ENCODE data around the gene ESF1.
A peak's percentile ranks its signal among the peaks of the same experiment; 100 is the strongest.

The ESF1 gene

DNA sequence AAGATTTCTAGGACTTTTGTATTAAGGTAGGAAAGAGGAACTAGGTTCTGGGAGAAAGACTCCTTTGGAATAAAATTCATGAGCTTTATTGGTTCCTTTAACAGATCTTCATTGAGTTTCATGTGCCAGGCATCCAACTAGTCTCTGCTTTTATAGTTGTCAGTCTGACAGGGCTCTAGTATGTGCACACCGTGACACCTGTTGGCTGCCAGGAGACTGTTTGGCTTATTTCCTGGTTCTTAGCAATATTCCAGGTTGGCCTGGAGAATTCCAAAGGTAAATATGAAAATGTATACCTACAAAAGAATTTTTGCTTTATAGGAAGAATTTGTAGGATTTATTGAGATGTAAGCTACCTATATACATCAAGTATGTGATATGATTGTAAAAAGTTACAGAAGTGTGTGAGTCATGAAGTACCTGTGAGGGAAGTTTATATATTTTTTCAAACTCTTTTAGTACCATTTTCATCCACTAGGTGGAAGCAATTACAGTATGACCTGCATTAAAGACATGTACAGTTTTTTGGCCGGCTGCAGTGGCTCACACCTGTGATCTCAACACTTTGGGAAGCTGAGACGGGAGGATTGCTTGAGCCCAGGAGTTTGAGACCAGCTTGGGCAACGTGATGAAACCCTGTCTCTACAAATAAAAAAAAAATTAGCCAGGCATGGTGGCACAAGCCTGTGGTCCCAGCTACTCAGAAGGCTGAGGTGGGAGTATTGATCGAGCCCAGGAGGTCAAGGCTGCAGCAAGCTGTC is 35.3 kb upstream of the ESF1 start:
- DNase-seq (ENCODE audit: low read depth, low spot score), result peak; percentile 9
- H3K36me3 ChIP-seq (ENCODE audit: insufficient read depth, insufficient read length, low read length), result peaks cover 32% of the 10 kb centered on the region
- H3K4me3 ChIP-seq (ENCODE audit: insufficient read length, low read depth), result no peak overlapping the region
- TF ChIP-seq YY1 (IDR thresholded peaks at IDR 0.05; ENCODE audit: insufficient read depth, insufficient read length) (no peak), SUZ12 (IDR thresholded peaks at IDR 0.05; ENCODE audit: extremely low read depth, insufficient read depth, insufficient read length) (no peak), ZNF274 (IDR thresholded peaks at IDR 0.05; ENCODE audit: low read depth, low read length) (no peak)
- H3K4me1 ChIP-seq (ENCODE audit: insufficient read depth, insufficient read length), result no peaks in the 10 kb centered on the region
- no peaks in the 10 kb centered on the region for H3K9me3 ChIP-seq (ENCODE audit: insufficient read depth, low read length)
- no peaks in the 10 kb centered on the region for H3K27me3 ChIP-seq (ENCODE audit: insufficient read depth, insufficient read length)
- no peak overlapping the region for H3K9ac ChIP-seq (ENCODE audit: insufficient read length, low read depth)

DNA sequence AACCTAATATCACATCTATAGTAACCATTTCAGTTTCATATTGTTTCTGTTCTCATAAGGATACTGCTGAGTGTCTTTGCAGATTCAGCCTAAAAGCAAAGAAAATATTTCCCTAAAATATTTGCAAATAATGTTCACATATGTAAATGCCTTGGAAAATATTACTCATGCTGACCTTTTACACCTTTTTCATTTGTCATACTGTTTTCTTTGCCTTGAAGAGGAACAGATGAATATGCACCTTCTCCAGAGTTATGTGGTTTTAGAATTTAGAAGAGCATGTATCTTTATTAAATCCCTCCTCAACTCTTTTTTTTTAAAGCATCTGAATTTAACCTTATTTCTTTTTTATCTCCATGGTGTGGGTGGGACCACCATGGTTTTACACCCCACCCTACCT is 32.6 kb upstream of the ESF1 start:
- Histone ChIP-seq H3K4me3 (ENCODE audit: insufficient read length, low read depth) (no peak overlapping the region), H3K27me3 (ENCODE audit: insufficient read depth, insufficient read length) (no peaks in the 10 kb centered on the region), H3K36me3 (ENCODE audit: insufficient read depth, insufficient read length, low read length) (peaks cover 58% of the 10 kb centered on the region), H3K4me1 (ENCODE audit: insufficient read depth, insufficient read length) (no peaks in the 10 kb centered on the region), H3K9ac (ENCODE audit: insufficient read length, low read depth) (no peak overlapping the region), H3K9me3 (ENCODE audit: insufficient read depth, low read length) (no peaks in the 10 kb centered on the region)
- no peak for DNase-seq (ENCODE audit: low read depth, low spot score)
- no peak for TF ChIP-seq ZNF274 (IDR thresholded peaks at IDR 0.05; ENCODE audit: low read depth, low read length)
- TF ChIP-seq SUZ12 (IDR thresholded peaks at IDR 0.05; ENCODE audit: extremely low read depth, insufficient read depth, insufficient read length), result no peak
- no peak for TF ChIP-seq YY1 (IDR thresholded peaks at IDR 0.05; ENCODE audit: insufficient read depth, insufficient read length)

DNA sequence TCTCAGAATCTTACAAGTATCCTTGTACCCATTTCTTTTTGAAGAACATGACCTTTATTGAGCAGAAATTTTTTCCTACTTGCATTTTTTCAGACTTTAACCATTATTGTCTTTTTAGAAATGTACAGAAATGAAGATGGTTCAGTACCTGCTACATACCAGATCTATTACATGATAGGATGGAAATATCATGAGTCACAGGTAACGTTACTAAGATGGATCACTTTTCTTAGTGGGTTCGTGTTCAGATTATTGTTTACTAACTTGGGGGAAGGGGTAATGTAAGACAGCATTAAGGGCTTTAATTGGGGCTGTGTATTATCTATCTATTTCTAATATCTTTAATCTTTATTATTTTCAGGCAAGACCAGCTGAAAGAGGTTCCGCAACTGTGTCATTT is 32.0 kb upstream of the ESF1 start:
- DNase-seq (ENCODE audit: low read depth, low spot score), result no peak
- peaks cover 63% of the 10 kb centered on the region for H3K36me3 ChIP-seq (ENCODE audit: insufficient read depth, insufficient read length, low read length)

DNA sequence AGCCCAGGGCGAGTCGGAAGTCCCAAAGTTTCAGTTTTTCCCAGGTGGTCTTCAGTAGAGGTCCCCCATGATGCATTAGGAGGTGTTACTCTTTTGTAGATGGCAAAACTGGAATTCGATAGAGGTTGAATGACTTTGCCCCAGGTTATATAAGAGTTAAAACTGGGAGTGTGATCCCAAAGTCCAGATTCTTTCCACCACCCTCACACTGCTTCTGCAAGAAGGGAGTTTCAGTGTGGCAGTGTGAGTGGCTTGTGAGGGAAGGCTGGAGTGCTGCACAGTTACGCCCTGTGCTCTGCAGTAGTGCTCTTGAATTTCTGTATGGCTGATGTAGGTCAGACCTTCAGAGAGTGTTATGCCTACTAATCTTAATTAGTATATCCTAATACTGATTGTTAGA is 30.0 kb upstream of the ESF1 start:
- no peaks in the 10 kb centered on the region for H3K9me3 ChIP-seq (ENCODE audit: insufficient read depth, low read length)
- no peak for TF ChIP-seq ZNF274 (IDR thresholded peaks at IDR 0.05; ENCODE audit: low read depth, low read length)
- no peak for TF ChIP-seq SUZ12 (IDR thresholded peaks at IDR 0.05; ENCODE audit: extremely low read depth, insufficient read depth, insufficient read length)
- no peak for TF ChIP-seq YY1 (IDR thresholded peaks at IDR 0.05; ENCODE audit: insufficient read depth, insufficient read length)
- H3K27me3 ChIP-seq (ENCODE audit: insufficient read depth, insufficient read length), result no peaks in the 10 kb centered on the region
- H3K36me3 ChIP-seq (ENCODE audit: insufficient read depth, insufficient read length, low read length), result peaks cover 77% of the 10 kb centered on the region
- no peak overlapping the region for H3K9ac ChIP-seq (ENCODE audit: insufficient read length, low read depth)
- H3K4me1 ChIP-seq (ENCODE audit: insufficient read depth, insufficient read length), result no peaks in the 10 kb centered on the region
- no peak for DNase-seq (ENCODE audit: low read depth, low spot score)
- no peak overlapping the region for H3K4me3 ChIP-seq (ENCODE audit: insufficient read length, low read depth)

More for the DNA sequence above, 32.0 kb upstream of the ESF1 start:
- Histone ChIP-seq H3K9ac (ENCODE audit: insufficient read length, low read depth) (no peak overlapping the region), H3K9me3 (ENCODE audit: insufficient read depth, low read length) (no peaks in the 10 kb centered on the region), H3K4me1 (ENCODE audit: insufficient read depth, insufficient read length) (no peaks in the 10 kb centered on the region), H3K27me3 (ENCODE audit: insufficient read depth, insufficient read length) (no peaks in the 10 kb centered on the region), H3K4me3 (ENCODE audit: insufficient read length, low read depth) (no peak overlapping the region)
- TF ChIP-seq SUZ12 (IDR thresholded peaks at IDR 0.05; ENCODE audit: extremely low read depth, insufficient read depth, insufficient read length) (no peak), YY1 (IDR thresholded peaks at IDR 0.05; ENCODE audit: insufficient read depth, insufficient read length) (no peak), ZNF274 (IDR thresholded peaks at IDR 0.05; ENCODE audit: low read depth, low read length) (no peak)

DNA sequence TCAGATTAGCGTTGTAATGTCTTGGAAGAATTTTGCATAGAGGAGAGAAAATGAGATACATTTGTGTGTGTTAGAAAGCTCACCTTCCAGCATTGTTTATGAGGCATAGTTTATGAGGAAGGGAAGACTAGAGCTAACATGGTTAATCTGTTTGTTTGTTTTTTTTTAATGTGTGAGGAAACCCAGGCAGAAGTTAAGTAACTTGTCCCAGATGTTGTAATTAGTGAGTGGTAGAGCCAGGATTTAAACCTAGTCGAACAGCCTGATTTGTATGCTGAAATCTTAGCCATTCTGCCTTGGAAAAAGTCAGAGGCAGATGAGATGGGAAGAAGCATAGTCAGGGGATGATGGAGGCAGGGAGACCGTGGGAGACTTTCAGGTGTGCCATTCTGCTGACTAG is 29.2 kb upstream of the ESF1 start:
- no peak for TF ChIP-seq SUZ12 (IDR thresholded peaks at IDR 0.05; ENCODE audit: extremely low read depth, insufficient read depth, insufficient read length)
- TF ChIP-seq ZNF274 (IDR thresholded peaks at IDR 0.05; ENCODE audit: low read depth, low read length), result no peak
- TF ChIP-seq YY1 (IDR thresholded peaks at IDR 0.05; ENCODE audit: insufficient read depth, insufficient read length), result no peak
- Histone ChIP-seq H3K27me3 (ENCODE audit: insufficient read depth, insufficient read length) (no peaks in the 10 kb centered on the region), H3K4me3 (ENCODE audit: insufficient read length, low read depth) (no peak overlapping the region), H3K9ac (ENCODE audit: insufficient read length, low read depth) (no peak overlapping the region), H3K9me3 (ENCODE audit: insufficient read depth, low read length) (no peaks in the 10 kb centered on the region), H3K4me1 (ENCODE audit: insufficient read depth, insufficient read length) (no peaks in the 10 kb centered on the region), H3K36me3 (ENCODE audit: insufficient read depth, insufficient read length, low read length) (peaks cover 85% of the 10 kb centered on the region)
- no peak for DNase-seq (ENCODE audit: low read depth, low spot score)

DNA sequence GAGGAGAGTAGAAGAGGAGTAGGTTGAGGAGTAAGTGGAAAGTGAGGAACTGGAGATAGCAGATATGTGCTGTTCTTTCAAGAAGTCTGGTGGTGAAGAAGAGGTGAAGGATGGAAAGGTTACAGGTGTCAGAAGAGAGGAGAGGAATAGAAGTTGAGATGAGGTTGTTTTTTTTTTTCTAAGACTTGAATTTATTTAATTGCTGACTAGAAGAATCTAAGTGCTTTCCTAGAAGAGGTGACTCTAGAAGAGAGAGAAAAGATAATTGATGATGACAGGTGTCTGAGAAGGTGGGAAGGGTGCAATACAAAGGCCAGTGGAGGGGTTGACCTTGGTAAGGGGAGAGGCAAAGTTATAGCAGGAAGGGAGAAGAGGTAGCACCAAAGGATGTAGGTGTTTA is 25.7 kb upstream of the ESF1 start:
- TF ChIP-seq YY1 (IDR thresholded peaks at IDR 0.05; ENCODE audit: insufficient read depth, insufficient read length), result no peak
- no peak for TF ChIP-seq ZNF274 (IDR thresholded peaks at IDR 0.05; ENCODE audit: low read depth, low read length)
- TF ChIP-seq SUZ12 (IDR thresholded peaks at IDR 0.05; ENCODE audit: extremely low read depth, insufficient read depth, insufficient read length), result no peak
- Histone ChIP-seq H3K36me3 (ENCODE audit: insufficient read depth, insufficient read length, low read length) (peaks cover 73% of the 10 kb centered on the region), H3K4me3 (ENCODE audit: insufficient read length, low read depth) (no peak overlapping the region), H3K27me3 (ENCODE audit: insufficient read depth, insufficient read length) (no peaks in the 10 kb centered on the region), H3K9ac (ENCODE audit: insufficient read length, low read depth) (no peak overlapping the region), H3K9me3 (ENCODE audit: insufficient read depth, low read length) (no peaks in the 10 kb centered on the region), H3K4me1 (ENCODE audit: insufficient read depth, insufficient read length) (no peaks in the 10 kb centered on the region)
- no peak for DNase-seq (ENCODE audit: low read depth, low spot score)

DNA sequence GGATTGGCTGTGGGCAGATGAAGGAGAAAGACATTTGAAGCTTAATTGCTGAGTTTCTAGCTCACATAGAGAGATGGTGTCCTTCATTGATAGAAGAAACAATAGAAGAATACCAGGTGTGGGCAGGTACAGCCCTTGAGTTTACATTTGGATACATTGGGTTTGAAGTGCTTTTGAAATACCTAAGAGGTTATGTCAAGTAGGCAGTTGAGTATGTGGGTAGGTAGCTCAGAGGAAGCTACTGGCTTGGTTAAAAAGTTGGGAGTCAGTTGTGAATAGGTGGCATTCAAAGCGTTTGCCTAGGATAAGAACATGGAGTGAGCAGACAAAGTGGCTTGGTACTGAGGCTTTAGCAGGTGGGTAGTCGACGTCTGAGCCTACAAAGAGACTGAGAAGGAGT is 25.1 kb upstream of the ESF1 start:
- no peaks in the 10 kb centered on the region for H3K9me3 ChIP-seq (ENCODE audit: insufficient read depth, low read length)
- H3K36me3 ChIP-seq (ENCODE audit: insufficient read depth, insufficient read length, low read length), result peaks cover 74% of the 10 kb centered on the region

More for the DNA sequence above, 25.1 kb upstream of the ESF1 start:
- Histone ChIP-seq H3K9ac (ENCODE audit: insufficient read length, low read depth) (no peak overlapping the region), H3K27me3 (ENCODE audit: insufficient read depth, insufficient read length) (no peaks in the 10 kb centered on the region), H3K4me1 (ENCODE audit: insufficient read depth, insufficient read length) (no peaks in the 10 kb centered on the region), H3K4me3 (ENCODE audit: insufficient read length, low read depth) (no peak overlapping the region)
- no peak for TF ChIP-seq SUZ12 (IDR thresholded peaks at IDR 0.05; ENCODE audit: extremely low read depth, insufficient read depth, insufficient read length)
- TF ChIP-seq YY1 (IDR thresholded peaks at IDR 0.05; ENCODE audit: insufficient read depth, insufficient read length), result no peak
- no peak for DNase-seq (ENCODE audit: low read depth, low spot score)
